Activated CD4-positive, alpha-beta T cell treated with anti-CD3 and anti-CD28 coated beads, Interleukin-2, amount 50 U/mL, for 16 hours (primary cell): Measurements from ENCODE around the gene PCDHGB1.
"Not testable (repeated sequence)": the region's sequence is repeated elsewhere in the genome, so short reads cannot be mapped to it uniquely, and the experiment has no call there.

Source experiments
- DNase-seq: peaks from one replicate; pipeline ENCODE4 v3.0.0-alpha.2; 2020

PCDHGB1 gene

GRCh38 chr5:141384471-141385267 lies 34.8 kb downstream of the PCDHGB1 start:
- DNase-seq = no peak

GRCh38 chr5:141387557-141388311 lies 37.8 kb downstream of the PCDHGB1 start, which contains the start of gene PCDHGB4:
PCDHGB4 (plus strand) TSS chr5:141387698; CDS start chr5:141387885, 187 bp downstream.
- DNase-seq = peak; percentile 26

GRCh38 chr5:141388661-141389060 lies 38.8 kb downstream of the PCDHGB1 start:
- no peak for DNase-seq

- no peak for DNase-seq
These were observed 39.5 kb downstream of the PCDHGB1 start for GRCh38 chr5:141389153-141390042.

GRCh38 chr5:141392429-141393198 lies 42.7 kb downstream of the PCDHGB1 start, which contains the start of gene PCDHGA8:
PCDHGA8 (plus strand) TSS chr5:141392633; CDS start chr5:141392814, 181 bp downstream.
- no peak for DNase-seq

- DNase-seq = no peak
These were observed 43.4 kb downstream of the PCDHGB1 start for GRCh38 chr5:141393267-141393666.

- DNase-seq = not testable (repeated sequence)
These were observed 44.7 kb downstream of the PCDHGB1 start for GRCh38 chr5:141394401-141395187.

GRCh38 chr5:141397756-141398551 lies 48.1 kb downstream of the PCDHGB1 start, which contains the start of gene PCDHGB5:
PCDHGB5 (plus strand) TSS chr5:141397947; CDS start chr5:141398128, 181 bp downstream.
- DNase-seq = peak; percentile 48

GRCh38 chr5:141398608-141399007 lies 48.7 kb downstream of the PCDHGB1 start:
- DNase-seq = no peak

GRCh38 chr5:141399555-141400258 lies 49.8 kb downstream of the PCDHGB1 start:
- no peak for DNase-seq
